ENCODE data around the gene CNTNAP5. TPM values are rescaled to one million over a fixed set of nuclear protein-coding genes. Genes with fewer than 3 reads are reported as not detected.

CNTNAP5 gene
- total RNA-seq, 2 donors from 2014 or later: not detected

DNA sequence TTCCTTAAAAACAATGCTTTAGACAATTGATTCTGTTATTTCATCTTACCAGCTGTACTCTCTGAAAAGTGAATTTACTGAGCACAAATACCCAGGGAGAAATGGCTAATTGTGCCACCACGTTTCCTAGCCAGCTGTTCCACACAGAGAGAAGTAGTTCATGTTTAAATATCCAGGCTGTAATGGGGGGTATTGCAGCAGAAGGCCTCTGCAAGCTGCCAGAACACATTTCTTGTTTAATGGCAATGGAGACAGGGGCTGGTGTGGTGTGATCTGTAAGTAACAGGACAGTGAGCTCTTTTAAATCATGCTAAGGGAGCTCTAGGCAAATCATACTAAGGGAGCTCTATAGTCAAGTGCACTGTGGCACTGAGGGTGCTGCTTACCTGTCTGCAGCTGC lies 809.2 kb downstream of the CNTNAP5 start:
- H3K9me3 Mint-ChIP-seq: no peaks in the 10 kb centered on the region
- H3K27ac Mint-ChIP-seq: no peak overlapping the region
- no peak overlapping the region for H3K4me3 Mint-ChIP-seq
- no peaks in the 10 kb centered on the region for H3K4me1 Mint-ChIP-seq
- no peaks in the 10 kb centered on the region for H3K36me3 Mint-ChIP-seq (ENCODE audit: low read depth)
- no peaks in the 10 kb centered on the region for H3K27me3 Mint-ChIP-seq
- ATAC-seq (replicated peaks): no peak

DNA sequence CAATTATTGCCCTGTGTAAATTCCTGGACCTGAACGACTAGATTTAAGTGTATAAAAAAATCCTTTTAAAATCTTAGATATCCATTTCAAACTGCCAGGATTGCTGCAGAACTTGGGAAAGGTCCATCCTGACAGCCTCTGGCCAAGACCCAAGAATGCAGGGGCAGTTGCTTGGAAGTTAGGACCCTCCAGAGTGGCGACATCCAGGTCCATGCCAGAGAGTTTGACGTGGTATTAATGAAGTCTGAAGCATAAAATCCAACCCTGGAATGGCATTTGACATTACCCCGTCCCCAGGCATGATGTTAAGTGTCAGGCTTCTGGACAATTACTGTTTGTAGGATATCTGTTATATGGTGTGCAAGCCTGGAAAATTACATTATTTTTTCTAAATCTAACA lies 810.2 kb downstream of the CNTNAP5 start:
- no peaks in the 10 kb centered on the region for H3K27me3 Mint-ChIP-seq
- no peak overlapping the region for H3K27ac Mint-ChIP-seq
- H3K9me3 Mint-ChIP-seq: no peaks in the 10 kb centered on the region
- no peak for ATAC-seq (replicated peaks)
- no peaks in the 10 kb centered on the region for H3K36me3 Mint-ChIP-seq (ENCODE audit: low read depth)
- H3K4me3 Mint-ChIP-seq: no peak overlapping the region
- H3K4me1 Mint-ChIP-seq: no peaks in the 10 kb centered on the region

DNA sequence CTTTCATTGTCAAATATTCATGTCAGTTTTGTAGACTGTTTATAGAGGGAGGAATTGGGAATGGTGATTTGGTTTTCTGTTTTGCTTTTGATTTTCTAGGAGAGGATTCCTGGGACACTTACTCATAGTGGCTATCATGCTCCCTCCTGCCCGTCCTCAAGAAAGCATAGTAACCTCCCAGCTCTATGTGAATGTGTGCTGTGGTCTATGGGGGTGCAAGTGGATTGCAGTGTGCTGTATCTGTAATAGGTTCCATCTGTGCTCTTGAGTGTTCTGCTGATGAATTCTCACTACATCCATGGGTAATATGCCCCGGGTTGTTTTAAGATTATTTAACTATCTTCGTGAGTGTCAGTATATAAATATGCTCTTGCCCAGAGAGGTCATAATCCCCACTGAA lies 811.3 kb downstream of the CNTNAP5 start:
- H3K27ac Mint-ChIP-seq: no peak overlapping the region
- H3K4me3 Mint-ChIP-seq: no peak overlapping the region
- no peak for ATAC-seq (replicated peaks)
- no peaks in the 10 kb centered on the region for H3K4me1 Mint-ChIP-seq
- no peaks in the 10 kb centered on the region for H3K27me3 Mint-ChIP-seq
- H3K9me3 Mint-ChIP-seq: peaks cover 3% of the 10 kb centered on the region
- H3K36me3 Mint-ChIP-seq (ENCODE audit: low read depth): no peaks in the 10 kb centered on the region

DNA sequence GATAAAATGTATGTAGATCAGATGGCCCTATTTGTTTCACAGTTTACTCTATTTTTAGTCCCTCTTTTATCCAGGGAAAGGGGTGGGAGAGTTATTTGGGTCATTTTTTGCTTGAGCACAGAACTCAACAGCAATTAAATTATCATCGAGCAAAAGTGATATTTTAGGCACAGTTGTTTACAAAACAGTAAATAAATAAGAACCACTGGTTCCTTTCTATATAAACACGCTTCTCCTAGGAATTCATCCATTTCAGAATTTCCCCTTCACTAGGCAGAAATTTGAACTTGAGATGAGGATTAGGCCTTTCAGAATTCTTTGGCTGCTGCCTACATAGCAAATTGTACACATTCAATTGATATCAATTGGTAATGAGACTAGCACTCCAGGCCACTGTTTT lies 812.4 kb downstream of the CNTNAP5 start:
- H3K27ac Mint-ChIP-seq: no peak overlapping the region
- ATAC-seq (replicated peaks): no peak
- H3K27me3 Mint-ChIP-seq: no peaks in the 10 kb centered on the region
- H3K4me1 Mint-ChIP-seq: no peaks in the 10 kb centered on the region
- H3K4me3 Mint-ChIP-seq: no peak overlapping the region
- peaks cover 5% of the 10 kb centered on the region for H3K9me3 Mint-ChIP-seq
- H3K36me3 Mint-ChIP-seq (ENCODE audit: low read depth): no peaks in the 10 kb centered on the region

DNA sequence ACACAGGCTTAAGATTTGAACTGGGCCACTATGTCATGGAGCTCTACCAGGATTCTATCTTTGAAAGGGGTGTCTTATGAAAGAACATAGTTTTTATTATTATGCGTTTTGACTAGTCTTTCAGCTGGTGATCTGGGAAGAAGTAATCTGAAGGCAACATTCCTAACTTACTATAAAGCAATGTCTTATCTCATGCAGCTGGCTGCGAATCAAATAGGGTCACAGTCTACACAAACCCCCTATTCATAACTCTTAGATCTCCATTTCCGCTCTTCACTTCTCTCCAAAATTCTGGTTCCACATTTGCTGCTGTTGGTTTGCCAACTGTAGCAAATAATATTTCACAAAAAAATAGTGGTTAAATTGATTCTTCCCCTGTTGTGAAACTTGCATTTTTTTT lies 813.3 kb downstream of the CNTNAP5 start:
- H3K9me3 Mint-ChIP-seq: peaks cover 5% of the 10 kb centered on the region
- ATAC-seq (replicated peaks): no peak
- no peak overlapping the region for H3K27ac Mint-ChIP-seq
- H3K36me3 Mint-ChIP-seq (ENCODE audit: low read depth): no peaks in the 10 kb centered on the region
- H3K27me3 Mint-ChIP-seq: no peaks in the 10 kb centered on the region
- H3K4me1 Mint-ChIP-seq: no peaks in the 10 kb centered on the region
- H3K4me3 Mint-ChIP-seq: no peak overlapping the region

DNA sequence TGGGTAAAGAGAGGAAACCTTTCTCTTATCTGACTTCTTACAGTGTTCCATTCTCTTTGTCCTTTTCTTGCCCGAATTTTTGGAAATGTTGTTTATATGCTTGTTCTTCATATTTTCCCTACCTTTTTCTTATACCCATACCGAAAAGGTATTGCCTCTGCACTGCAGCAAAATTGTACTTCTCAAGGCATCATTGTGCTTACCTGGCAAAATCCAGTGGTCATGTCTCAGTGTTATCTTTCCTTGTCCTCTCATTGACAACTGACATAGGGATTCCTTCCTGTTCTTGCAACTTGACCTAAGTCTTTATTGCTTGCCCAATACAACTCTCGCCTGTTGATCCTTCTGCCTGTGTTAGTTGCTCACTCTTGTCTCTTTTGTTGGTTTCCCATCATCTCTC lies 842.2 kb downstream of the CNTNAP5 start:
- Mint-ChIP-seq H3K27ac (no peak overlapping the region), H3K36me3 (ENCODE audit: low read depth) (no peaks in the 10 kb centered on the region), H3K9me3 (peaks cover 13% of the 10 kb centered on the region), H3K4me3 (no peak overlapping the region), H3K27me3 (no peaks in the 10 kb centered on the region), H3K4me1 (no peaks in the 10 kb centered on the region)
- no peak for ATAC-seq (replicated peaks)

DNA sequence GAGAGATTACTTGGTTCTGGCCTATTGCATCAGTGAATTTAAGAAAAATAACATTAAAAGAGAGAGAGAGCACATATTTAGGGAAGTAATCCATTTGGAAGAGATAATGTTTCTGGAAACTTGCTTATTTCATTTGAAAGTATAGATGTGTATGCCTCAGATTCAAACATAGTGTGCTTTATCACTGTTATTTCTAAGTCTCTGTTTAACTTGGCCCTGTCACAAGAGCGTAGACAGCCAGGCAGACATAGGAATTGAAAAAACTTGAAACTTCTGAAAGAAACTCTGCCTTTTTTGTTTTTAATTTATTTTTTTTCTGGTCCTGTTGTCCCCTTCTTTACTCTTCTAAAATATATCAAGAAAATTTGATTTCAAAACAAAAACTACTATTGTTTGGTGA lies 849.1 kb downstream of the CNTNAP5 start:
- ATAC-seq (replicated peaks): no peak
- Mint-ChIP-seq H3K4me3 (no peak overlapping the region), H3K4me1 (no peaks in the 10 kb centered on the region), H3K27me3 (no peaks in the 10 kb centered on the region), H3K27ac (no peak overlapping the region), H3K9me3 (peaks cover 16% of the 10 kb centered on the region), H3K36me3 (ENCODE audit: low read depth) (no peaks in the 10 kb centered on the region)

DNA sequence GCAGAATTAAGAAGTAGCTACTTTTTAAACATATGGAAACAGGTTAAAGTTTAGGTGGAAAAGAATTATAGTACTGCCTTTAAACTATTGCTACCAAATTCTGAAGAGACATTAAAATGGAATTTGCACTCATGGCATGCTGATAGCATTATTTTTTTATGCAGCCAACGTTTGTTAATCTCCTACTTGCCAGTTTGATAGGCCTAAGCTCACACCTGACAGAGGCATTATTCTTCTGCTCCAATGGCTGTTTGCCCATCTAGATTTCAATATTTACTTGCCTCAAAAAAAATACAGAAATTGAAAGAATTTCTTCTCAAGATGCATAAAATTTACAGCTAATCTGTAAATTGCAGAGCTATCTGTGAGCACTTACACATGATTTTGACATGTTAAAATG lies 849.6 kb downstream of the CNTNAP5 start:
- H3K36me3 Mint-ChIP-seq (ENCODE audit: low read depth): no peaks in the 10 kb centered on the region
- H3K27ac Mint-ChIP-seq: no peak overlapping the region
- no peak overlapping the region for H3K4me3 Mint-ChIP-seq

DNA sequence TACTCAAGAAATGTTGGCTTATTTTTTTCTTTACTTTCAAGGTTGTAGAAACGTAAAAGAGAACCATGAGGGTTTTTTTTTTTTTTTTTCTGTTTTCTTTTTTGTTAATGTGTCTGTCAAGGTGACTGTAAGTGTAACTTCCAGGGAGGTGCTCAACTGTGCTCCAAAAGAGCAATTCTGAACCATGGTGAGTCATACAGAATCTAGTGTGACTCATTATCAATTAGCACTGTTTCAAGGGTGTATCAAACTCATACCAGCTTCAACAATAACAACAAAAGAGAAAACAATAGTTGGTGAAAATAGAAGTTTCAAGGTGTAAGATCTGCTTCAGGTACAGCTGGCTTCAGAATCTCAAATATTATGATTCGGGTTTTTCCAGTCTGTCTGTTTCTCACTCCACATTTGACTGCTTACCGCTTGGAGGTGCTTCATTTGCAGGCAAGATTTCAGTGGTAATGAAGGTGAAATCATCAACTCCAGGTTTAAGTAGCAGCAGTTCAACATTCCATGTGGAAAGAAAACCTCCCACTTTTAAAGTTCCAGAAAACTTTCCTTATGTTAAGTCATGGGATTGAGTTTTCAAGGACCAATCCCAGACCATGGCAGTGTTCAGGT lies 850.6 kb downstream of the CNTNAP5 start:
- H3K4me3 Mint-ChIP-seq: no peak overlapping the region
- no peaks in the 10 kb centered on the region for H3K36me3 Mint-ChIP-seq (ENCODE audit: low read depth)
- no peaks in the 10 kb centered on the region for H3K4me1 Mint-ChIP-seq
- no peaks in the 10 kb centered on the region for H3K27me3 Mint-ChIP-seq
- peaks cover 17% of the 10 kb centered on the region for H3K9me3 Mint-ChIP-seq
- no peak overlapping the region for H3K27ac Mint-ChIP-seq
- ATAC-seq (replicated peaks): no peak

More for the DNA sequence above, 849.6 kb downstream of the CNTNAP5 start:
- ATAC-seq (replicated peaks): no peak
- no peaks in the 10 kb centered on the region for H3K27me3 Mint-ChIP-seq
- H3K9me3 Mint-ChIP-seq: peaks cover 18% of the 10 kb centered on the region
- H3K4me1 Mint-ChIP-seq: no peaks in the 10 kb centered on the region

DNA sequence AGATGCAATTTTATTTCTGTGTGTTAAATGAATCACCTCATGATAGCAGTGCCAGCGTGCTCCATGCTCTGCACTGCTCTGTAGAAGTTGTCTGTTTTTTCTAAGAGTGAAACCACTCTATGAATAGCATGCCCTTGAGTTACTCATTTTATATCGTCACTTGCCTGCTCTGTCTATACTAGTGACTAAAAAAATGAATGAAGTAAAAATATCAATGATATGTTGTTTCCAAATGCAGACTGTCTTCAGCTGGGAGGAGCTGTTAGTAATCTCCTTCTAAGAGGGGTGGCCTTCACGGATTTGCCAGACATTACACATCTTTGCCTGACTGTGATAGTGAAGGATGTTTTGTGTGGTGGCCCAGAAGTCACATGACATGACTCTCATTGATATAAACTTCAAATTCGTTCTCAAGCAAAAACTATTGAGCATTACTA lies 852.1 kb downstream of the CNTNAP5 start:
- no peaks in the 10 kb centered on the region for H3K4me1 Mint-ChIP-seq
- no peak for ATAC-seq (replicated peaks)

DNA sequence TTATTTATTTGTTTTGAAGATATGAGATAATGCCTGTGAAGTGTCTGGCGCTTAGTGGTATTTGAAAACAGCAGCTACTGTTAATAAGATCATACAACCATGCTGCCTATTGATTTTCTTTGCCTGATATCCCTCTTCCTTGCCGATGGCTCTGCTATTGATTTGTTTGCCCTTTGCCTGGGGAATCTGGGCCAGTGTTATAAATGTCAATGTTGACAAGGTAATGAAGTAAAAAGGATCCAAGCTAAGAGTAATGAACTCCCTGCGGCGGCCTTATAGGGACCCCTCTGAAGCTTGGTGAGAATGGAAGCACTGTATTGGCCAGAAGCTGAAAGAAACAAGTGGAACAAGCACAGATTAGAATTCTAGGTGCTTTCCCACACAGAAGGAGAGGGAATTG lies 854.6 kb downstream of the CNTNAP5 start:
- H3K36me3 Mint-ChIP-seq (ENCODE audit: low read depth): no peaks in the 10 kb centered on the region
- peaks cover 28% of the 10 kb centered on the region for H3K9me3 Mint-ChIP-seq
- no peaks in the 10 kb centered on the region for H3K4me1 Mint-ChIP-seq
- no peak overlapping the region for H3K4me3 Mint-ChIP-seq
- H3K27me3 Mint-ChIP-seq: no peaks in the 10 kb centered on the region
- no peak overlapping the region for H3K27ac Mint-ChIP-seq
- ATAC-seq (replicated peaks): no peak

More for the DNA sequence above, 852.1 kb downstream of the CNTNAP5 start:
- H3K9me3 Mint-ChIP-seq: peaks cover 16% of the 10 kb centered on the region
- no peaks in the 10 kb centered on the region for H3K36me3 Mint-ChIP-seq (ENCODE audit: low read depth)
- H3K27ac Mint-ChIP-seq: no peak overlapping the region
- H3K4me3 Mint-ChIP-seq: no peak overlapping the region
- no peaks in the 10 kb centered on the region for H3K27me3 Mint-ChIP-seq

DNA sequence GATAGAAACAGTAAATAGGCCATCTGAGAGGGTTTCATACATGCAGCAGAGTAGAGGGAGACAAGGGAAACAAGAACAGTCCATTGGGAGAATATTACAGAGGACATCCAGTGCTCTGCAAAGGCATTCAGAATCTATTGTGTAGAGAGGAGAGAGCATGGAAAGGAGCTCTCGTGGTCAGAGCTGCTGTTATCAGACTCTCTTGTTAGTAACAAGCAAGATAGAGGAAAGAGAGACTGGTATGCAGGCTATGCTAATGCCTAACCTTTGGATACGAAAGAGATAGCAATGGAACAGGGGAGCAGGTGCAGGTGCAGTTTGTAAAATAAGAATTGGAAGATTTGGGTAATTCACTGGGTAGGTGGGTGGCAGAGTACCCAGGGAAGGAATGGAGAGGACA lies 855.9 kb downstream of the CNTNAP5 start:
- Mint-ChIP-seq H3K36me3 (ENCODE audit: low read depth) (no peaks in the 10 kb centered on the region), H3K27me3 (no peaks in the 10 kb centered on the region), H3K27ac (no peak overlapping the region), H3K4me1 (no peaks in the 10 kb centered on the region), H3K9me3 (peaks cover 30% of the 10 kb centered on the region), H3K4me3 (no peak overlapping the region)
- ATAC-seq (replicated peaks): no peak

DNA sequence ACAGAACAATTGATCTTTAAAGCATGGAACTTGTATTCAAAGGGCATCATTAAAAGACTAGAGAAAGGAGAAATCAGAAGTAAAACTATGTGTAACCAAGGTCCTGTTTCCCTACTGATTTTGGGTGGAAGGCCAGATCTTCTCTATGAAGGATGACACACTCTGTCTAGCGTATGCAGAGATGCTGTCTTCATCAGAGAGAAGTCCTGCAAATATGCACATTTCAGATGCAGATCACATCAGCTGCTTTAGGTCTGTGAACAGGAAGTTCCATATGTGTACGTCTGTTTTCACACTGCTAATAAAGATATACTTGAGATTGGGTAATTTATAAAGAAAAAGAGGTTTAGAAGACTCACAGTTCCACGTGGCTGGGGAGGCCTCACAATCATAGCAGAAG lies 857.3 kb downstream of the CNTNAP5 start:
- Mint-ChIP-seq H3K27ac (no peak overlapping the region), H3K36me3 (ENCODE audit: low read depth) (no peaks in the 10 kb centered on the region), H3K4me3 (no peak overlapping the region), H3K9me3 (peaks cover 33% of the 10 kb centered on the region), H3K4me1 (no peaks in the 10 kb centered on the region), H3K27me3 (no peaks in the 10 kb centered on the region)
- no peak for ATAC-seq (replicated peaks)

DNA sequence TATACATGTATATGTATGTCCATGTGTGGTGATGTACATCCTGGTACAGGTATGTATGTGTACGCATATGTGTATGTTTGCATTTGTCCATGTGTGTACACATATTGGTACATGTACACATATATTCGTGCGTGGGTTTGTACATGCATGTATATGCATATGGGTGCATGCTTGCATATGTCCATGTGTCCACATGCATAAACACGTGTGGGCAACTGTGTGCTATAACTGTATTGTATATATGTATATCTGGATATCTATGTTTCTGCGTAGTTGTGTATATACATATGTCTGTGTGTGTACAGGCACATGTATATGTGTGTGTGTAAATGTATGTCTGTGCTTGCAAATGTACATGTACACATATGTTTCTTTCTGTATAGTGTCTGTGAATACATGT lies 858.5 kb downstream of the CNTNAP5 start:
- Mint-ChIP-seq H3K4me3 (no peak overlapping the region), H3K27me3 (no peaks in the 10 kb centered on the region), H3K27ac (no peak overlapping the region), H3K36me3 (ENCODE audit: low read depth) (no peaks in the 10 kb centered on the region), H3K4me1 (no peaks in the 10 kb centered on the region), H3K9me3 (peaks cover 33% of the 10 kb centered on the region)
- ATAC-seq (replicated peaks): no peak

DNA sequence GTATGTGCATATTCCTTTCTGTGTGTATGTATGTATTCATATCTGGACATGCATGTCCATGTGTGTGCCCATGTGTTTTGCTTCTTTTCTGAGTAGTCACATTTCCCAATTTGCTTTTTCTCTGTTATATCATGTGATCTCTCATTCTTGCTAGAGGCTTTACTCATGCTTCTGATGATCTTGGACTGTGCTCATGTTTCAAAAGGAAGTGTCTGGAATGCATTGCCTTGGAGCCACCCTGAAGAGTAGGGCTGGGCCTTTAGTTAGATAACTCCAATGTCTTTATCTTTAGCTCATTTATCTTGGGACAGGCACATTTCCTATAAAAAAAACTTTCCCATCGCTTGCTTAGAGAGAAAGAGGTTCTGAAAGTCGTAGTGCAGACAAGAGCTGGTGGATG lies 859.2 kb downstream of the CNTNAP5 start:
- no peak overlapping the region for H3K27ac Mint-ChIP-seq
- H3K4me1 Mint-ChIP-seq: no peaks in the 10 kb centered on the region
- no peaks in the 10 kb centered on the region for H3K27me3 Mint-ChIP-seq
- no peak overlapping the region for H3K4me3 Mint-ChIP-seq
- no peak for ATAC-seq (replicated peaks)
- H3K36me3 Mint-ChIP-seq (ENCODE audit: low read depth): no peaks in the 10 kb centered on the region
- peaks cover 33% of the 10 kb centered on the region for H3K9me3 Mint-ChIP-seq

DNA sequence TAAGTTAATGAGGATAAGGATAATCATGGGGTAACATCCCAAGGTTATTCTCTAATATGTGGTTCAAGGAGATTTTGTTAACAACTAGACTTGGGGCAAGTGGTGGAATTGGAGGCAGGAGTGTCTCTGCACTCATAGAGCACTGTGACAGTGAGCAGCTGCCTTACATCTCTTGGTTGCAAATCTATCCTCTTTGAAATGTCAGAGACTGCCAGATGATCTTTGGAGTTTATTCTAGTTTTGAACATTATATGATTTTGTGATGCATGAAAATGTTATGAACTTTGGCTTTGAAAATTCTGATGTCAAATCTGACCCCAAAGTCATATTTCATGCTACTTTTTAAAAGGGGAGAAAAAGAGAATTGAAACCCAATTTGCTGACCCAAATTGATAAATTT lies 861.1 kb downstream of the CNTNAP5 start:
- H3K27me3 Mint-ChIP-seq: no peaks in the 10 kb centered on the region

More for the DNA sequence above, 861.1 kb downstream of the CNTNAP5 start:
- H3K36me3 Mint-ChIP-seq (ENCODE audit: low read depth): no peaks in the 10 kb centered on the region
- H3K27ac Mint-ChIP-seq: no peak overlapping the region
- H3K9me3 Mint-ChIP-seq: peaks cover 25% of the 10 kb centered on the region
- no peaks in the 10 kb centered on the region for H3K4me1 Mint-ChIP-seq
- ATAC-seq (replicated peaks): no peak
- no peak overlapping the region for H3K4me3 Mint-ChIP-seq

All from activated T-helper 17 cell treated with anti-CD3 and anti-CD28 coated beads, Interleukin-2, amount 50 U/mL, for 72 hours (primary cell).